ENCODE data around the gene SDC4.

DNA sequence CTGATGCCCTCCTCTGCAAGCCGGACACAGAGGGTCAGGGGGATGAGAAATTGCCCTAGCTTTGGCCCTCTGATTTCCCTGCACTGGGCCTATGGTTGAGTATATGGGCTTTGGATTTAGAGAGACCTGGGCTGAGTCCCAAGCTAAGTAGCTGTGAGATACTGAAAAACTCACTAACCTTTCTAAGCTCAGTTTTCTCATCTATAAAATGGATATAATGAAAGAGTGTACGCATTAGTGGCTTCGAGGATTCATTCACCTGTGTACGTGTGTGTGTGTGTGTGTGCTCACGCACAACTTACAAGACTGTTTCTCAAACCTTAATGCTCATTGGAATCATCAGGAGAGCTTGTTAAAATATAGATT is 54.2 kb downstream of the SDC4 start:
- TF ChIP-seq, protein P1, sequence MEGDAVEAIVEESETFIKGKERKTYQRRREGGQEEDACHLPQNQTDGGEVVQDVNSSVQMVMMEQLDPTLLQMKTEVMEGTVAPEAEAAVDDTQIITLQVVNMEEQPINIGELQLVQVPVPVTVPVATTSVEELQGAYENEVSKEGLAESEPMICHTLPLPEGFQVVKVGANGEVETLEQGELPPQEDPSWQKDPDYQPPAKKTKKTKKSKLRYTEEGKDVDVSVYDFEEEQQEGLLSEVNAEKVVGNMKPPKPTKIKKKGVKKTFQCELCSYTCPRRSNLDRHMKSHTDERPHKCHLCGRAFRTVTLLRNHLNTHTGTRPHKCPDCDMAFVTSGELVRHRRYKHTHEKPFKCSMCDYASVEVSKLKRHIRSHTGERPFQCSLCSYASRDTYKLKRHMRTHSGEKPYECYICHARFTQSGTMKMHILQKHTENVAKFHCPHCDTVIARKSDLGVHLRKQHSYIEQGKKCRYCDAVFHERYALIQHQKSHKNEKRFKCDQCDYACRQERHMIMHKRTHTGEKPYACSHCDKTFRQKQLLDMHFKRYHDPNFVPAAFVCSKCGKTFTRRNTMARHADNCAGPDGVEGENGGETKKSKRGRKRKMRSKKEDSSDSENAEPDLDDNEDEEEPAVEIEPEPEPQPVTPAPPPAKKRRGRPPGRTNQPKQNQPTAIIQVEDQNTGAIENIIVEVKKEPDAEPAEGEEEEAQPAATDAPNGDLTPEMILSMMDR (conservative IDR thresholded peaks at IDR 0.05; ENCODE audit: low read depth in 2 of 2) = no peak
- no peak for TF ChIP-seq ZNF462 (CRISPR knock-in tag; IDR thresholded peaks at IDR 0.05)
- no peak for TF ChIP-seq CREB1 (CRISPR knock-in tag; IDR thresholded peaks at IDR 0.05; ENCODE audit: low read depth)
- TF ChIP-seq EZH2 (IDR thresholded peaks at IDR 0.05; ENCODE audit: low read depth, unreplicated experiment) = no peak
- TF ChIP-seq, protein P2, sequence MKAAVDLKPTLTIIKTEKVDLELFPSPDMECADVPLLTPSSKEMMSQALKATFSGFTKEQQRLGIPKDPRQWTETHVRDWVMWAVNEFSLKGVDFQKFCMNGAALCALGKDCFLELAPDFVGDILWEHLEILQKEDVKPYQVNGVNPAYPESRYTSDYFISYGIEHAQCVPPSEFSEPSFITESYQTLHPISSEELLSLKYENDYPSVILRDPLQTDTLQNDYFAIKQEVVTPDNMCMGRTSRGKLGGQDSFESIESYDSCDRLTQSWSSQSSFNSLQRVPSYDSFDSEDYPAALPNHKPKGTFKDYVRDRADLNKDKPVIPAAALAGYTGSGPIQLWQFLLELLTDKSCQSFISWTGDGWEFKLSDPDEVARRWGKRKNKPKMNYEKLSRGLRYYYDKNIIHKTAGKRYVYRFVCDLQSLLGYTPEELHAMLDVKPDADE (IDR thresholded peaks at IDR 0.05) = no peak
